Pancreas (tissue), 10 donors: ENCODE measurements around the gene SHKBP1. TPM values are rescaled to one million over a fixed set of nuclear protein-coding genes. Genes with fewer than 3 reads are reported as not detected.

Experiments
- ATAC-seq, 4 donors: fragments of 200-7000 bp; cut with Tn5 transposase; one replicate each; pipeline versions ENCODE4 v1.8.0 to v1.9.1; 2020; ENCODE audit warnings: mild to moderate bottlenecking in 4 of 4, moderate library complexity in 4 of 4
- DNase-seq, 6 donors: peaks; one replicate each; pipeline ENCODE4 v3.0.0-alpha.2; 2020
- FAIRE-seq: peaks from 2 replicates; lab custom pipeline; 2012; peaks lifted over from hg19 to GRCh38; lab: Jason Lieb, UNC
- H3K27ac ChIP-seq, 4 donors: fragments of 200-600 bp; sonication (generic); 1 replicate in 3 of 4; 2 replicates in 1 of 4; pipeline versions ENCODE4 v1.5.0 to v1.8.0; 2020
- H3K27me3 ChIP-seq, 4 donors: fragments of 200-600 bp; one replicate each; pipeline ENCODE4 v1.8.0; 2021
- H3K36me3 ChIP-seq, 3 donors: fragments of 200-600 bp; sonication (generic) in 1 of 3; one replicate each; pipeline versions ENCODE4 v1.5.0 to v1.8.0; 2020 to 2021
- H3K4me1 ChIP-seq, 3 donors: fragments of 200-600 bp; one replicate each; pipeline ENCODE4 v1.8.0; 2021
- H3K4me3 ChIP-seq, 4 donors: fragments of 200-600 bp; sonication (generic) in 2 of 4; one replicate each; pipeline versions ENCODE4 v1.5.0 to v1.8.0; 2020 to 2021
- H3K9me3 ChIP-seq, 4 donors: fragments of 200-600 bp; one replicate each; pipeline ENCODE4 v1.8.0; 2021
- WGBS, 2 donors: extraction: QIAGEN DNeasy Blood & Tissue Kit; methylation state at CpG; one replicate each; pipeline ENCODE4 v1.1.7; 2013; 5-methylcytosine and 5-hydroxymethylcytosine counted together
- intact Hi-C, 3 donors: fragments of 100-400 bp; cut with DNase I; formaldehyde crosslinking; loops; one replicate each; pipeline versions ENCODE4 v1.11.1 to v1.14.2; 2022
- polyA plus RNA-seq, 2 donors: library from polyadenylated mRNA; stranded (reverse); fragments of 200-250 nt; gene quantifications; one replicate each; pipeline ENCODE4 v1.2.3, GENCODE V29; 2013
- total RNA-seq, 6 donors: library from RNA; stranded (reverse); fragmentation: NEBNext Ultra II Directional in 4 of 6; extraction: Animal tissue kit (Norgen Biotek cat#: 25700) in 4 of 6; gene quantifications; one replicate each; pipeline versions ENCODE4 v1.2.1 to v1.2.4, GENCODE V29; 2021 to 2023
- TF ChIP-seq, protein P1 (sequence below), 4 donors: fragments of 200-600 bp; sonication (generic) in 3 of 4; IDR thresholded peaks; one replicate each; pipeline versions ENCODE4 v1.5.0 to v1.8.0; 2021; ENCODE audit warnings: antibody characterized with exemption in 4 of 4
- donor health status: healthy with polysubstance abuse.
- donor health status: DM: no; HTN: no; CAD: no; lungs with moderate emphysema.
- donor health status: DM: no; HTN: no; CAD: no.
- donor health status: control.
- donor health status: control.
- donor health status: Bipolar disorder and iron deficiency.
- donor health status: DM: yes; HTN: yes; CAD: no.
- donor health status: DM: no; HTN: no; CAD: no.
- donor health status: DM: no; HTN: no; CAD: no.
- donor health status: DM: yes; HTN: yes; CAD: no.

The SHKBP1 gene
- total and polyA plus RNA-seq, 8 donors = 18.2 to 86.2 (median 23.8) TPM

DNA sequence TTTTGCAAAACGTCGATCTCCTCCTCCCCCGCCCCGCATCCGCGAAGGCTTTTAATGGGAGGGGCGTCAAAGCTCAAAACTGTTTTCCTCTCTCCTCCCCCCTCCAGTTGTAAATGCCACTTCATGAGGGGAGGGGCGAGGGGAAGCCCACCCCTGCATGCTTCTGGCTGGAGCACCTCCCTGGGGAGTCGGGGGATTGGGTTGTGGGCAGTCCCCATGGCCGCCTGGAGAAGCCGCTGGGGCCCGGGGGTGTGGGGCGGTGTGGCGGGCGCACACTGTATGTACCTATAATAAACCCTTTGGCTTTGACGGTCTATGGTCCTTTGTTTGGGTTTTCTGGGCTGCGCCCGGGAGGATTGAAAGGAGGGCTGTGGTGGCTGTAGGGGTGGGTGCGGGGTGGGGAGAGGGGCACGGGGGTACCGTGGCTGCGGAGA lies 505 bp upstream of the SHKBP1 start:
- DNase-seq = peak in 1 of 6 donors; percentile 58
- Histone ChIP-seq H3K36me3 (peaks cover 0 to 10% (median 3%) of the 10 kb centered on the region in 3 donors), H3K4me3 (peak overlapping the region; percentile 43 to 83 (median 76)), H3K27me3 (no peaks in the 10 kb centered on the region), H3K27ac (peak overlapping the region in 1 of 4 donors; percentile 56), H3K4me1 (peaks cover 0 to 3% (median 0%) of the 10 kb centered on the region in 3 donors), H3K9me3 (no peaks in the 10 kb centered on the region)
- ATAC-seq = peak; percentile 3 to 12 (median 6)
- FAIRE-seq = no peak
- intact Hi-C loops = no loop called here
- TF ChIP-seq, protein P1, sequence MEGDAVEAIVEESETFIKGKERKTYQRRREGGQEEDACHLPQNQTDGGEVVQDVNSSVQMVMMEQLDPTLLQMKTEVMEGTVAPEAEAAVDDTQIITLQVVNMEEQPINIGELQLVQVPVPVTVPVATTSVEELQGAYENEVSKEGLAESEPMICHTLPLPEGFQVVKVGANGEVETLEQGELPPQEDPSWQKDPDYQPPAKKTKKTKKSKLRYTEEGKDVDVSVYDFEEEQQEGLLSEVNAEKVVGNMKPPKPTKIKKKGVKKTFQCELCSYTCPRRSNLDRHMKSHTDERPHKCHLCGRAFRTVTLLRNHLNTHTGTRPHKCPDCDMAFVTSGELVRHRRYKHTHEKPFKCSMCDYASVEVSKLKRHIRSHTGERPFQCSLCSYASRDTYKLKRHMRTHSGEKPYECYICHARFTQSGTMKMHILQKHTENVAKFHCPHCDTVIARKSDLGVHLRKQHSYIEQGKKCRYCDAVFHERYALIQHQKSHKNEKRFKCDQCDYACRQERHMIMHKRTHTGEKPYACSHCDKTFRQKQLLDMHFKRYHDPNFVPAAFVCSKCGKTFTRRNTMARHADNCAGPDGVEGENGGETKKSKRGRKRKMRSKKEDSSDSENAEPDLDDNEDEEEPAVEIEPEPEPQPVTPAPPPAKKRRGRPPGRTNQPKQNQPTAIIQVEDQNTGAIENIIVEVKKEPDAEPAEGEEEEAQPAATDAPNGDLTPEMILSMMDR (IDR thresholded peaks at IDR 0.05) = no peak
- 5 to 6% methylated on average over 22 of the region's 22 CpGs for WGBS, 2 donors

DNA sequence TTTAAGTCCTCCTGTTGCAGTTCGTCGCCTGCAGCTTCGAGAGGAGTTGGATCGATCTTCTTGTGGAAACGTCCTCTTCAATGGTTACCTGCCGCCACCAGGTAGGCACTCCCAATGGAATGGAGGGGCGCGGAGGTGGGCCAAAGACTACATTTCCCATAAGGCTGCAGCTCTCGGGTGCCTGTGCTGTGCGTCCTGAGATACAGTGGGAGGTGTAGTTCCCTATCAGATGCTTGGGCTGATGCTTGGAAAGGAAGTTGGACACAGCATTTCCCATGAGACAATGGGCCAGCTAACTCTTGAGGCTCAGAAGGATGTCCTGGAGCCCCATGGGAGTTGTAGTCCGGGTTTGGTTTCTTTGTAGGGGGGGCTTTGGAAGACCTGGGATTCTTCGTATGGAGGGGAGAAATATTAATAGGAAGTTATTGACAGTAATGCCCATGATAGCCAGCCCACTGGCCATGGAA lies 1.8 kb downstream of the SHKBP1 start:
- no peak for FAIRE-seq
- no peak overlapping the region for H3K27ac ChIP-seq
- intact Hi-C loops = no loop called here
- peaks cover 0 to 18% (median 3%) of the 10 kb centered on the region in 3 donors for H3K36me3 ChIP-seq
- H3K4me1 ChIP-seq = peaks cover 0 to 3% (median 0%) of the 10 kb centered on the region in 3 donors
- ATAC-seq = no peak
- 86 to 87% methylated on average over 12 of the region's 12 CpGs for WGBS, 2 donors
- DNase-seq = no peak
- no peaks in the 10 kb centered on the region for H3K27me3 ChIP-seq
- no peaks in the 10 kb centered on the region for H3K9me3 ChIP-seq
- TF ChIP-seq, protein P1 (IDR thresholded peaks at IDR 0.05) = no peak
- H3K4me3 ChIP-seq = no peak overlapping the region

DNA sequence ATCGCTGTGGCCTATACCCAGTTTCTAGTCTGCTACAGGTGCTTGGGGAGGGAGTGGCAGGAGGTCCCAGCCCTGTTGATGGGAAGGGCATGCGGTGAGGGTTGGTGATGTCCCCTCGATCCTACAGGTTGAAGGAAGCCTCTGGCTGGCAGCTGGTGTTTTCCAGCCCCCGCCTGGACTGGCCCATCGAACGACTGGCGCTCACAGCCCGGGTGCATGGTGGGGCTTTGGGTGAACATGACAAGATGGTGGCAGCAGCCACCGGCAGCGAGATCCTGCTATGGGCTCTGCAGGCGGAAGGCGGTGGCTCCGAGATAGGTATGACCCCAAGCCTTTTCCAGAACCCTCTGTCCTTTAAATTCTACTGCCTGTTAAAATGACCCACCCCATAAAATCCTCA lies 3.9 kb downstream of the SHKBP1 start:
- no peak for FAIRE-seq
- Histone ChIP-seq H3K9me3 (no peaks in the 10 kb centered on the region), H3K4me3 (no peak overlapping the region), H3K27me3 (no peaks in the 10 kb centered on the region), H3K36me3 (peaks cover 0 to 24% (median 3%) of the 10 kb centered on the region in 3 donors), H3K27ac (no peak overlapping the region), H3K4me1 (peaks cover 0 to 3% (median 0%) of the 10 kb centered on the region in 3 donors)
- ATAC-seq = no peak
- WGBS, 2 donors = 94 to 95% methylated on average over 13 of the region's 13 CpGs
- no peak for DNase-seq
- intact Hi-C loops = no loop called here
- TF ChIP-seq, protein P1 (IDR thresholded peaks at IDR 0.05) = no peak

DNA sequence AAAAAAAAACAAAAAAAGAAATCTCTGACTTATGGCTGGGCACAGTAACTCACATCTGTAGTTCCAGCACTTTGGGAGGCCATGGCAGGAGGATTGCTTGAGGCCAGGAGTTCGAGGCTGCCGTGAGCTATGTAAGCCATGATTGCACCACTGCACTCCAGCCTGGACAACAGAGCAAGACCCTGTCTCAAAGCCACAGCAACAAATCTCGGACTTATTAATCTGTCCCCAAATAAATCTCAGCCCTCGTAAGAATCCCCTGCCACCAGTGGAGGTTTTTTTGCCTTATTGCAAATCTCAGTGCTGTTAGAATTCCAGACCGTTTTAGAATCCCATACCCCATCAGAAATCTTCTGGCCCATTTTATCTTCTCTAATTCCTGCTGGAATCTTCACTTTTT lies 4.9 kb downstream of the SHKBP1 start:
- DNase-seq (no peak), ATAC-seq (no peak), FAIRE-seq (no peak)
- 93 to 96% methylated on average over 5 of the region's 5 CpGs for WGBS, 2 donors
- no peaks in the 10 kb centered on the region for H3K9me3 ChIP-seq
- H3K4me1 ChIP-seq = peaks cover 0 to 3% (median 0%) of the 10 kb centered on the region in 3 donors
- H3K4me3 ChIP-seq = no peak overlapping the region
- TF ChIP-seq, protein P1 (IDR thresholded peaks at IDR 0.05) = no peak
- H3K27ac ChIP-seq = no peak overlapping the region
- H3K36me3 ChIP-seq = peaks cover 0 to 24% (median 3%) of the 10 kb centered on the region in 3 donors
- H3K27me3 ChIP-seq = no peaks in the 10 kb centered on the region
- intact Hi-C loops = no loop called here

DNA sequence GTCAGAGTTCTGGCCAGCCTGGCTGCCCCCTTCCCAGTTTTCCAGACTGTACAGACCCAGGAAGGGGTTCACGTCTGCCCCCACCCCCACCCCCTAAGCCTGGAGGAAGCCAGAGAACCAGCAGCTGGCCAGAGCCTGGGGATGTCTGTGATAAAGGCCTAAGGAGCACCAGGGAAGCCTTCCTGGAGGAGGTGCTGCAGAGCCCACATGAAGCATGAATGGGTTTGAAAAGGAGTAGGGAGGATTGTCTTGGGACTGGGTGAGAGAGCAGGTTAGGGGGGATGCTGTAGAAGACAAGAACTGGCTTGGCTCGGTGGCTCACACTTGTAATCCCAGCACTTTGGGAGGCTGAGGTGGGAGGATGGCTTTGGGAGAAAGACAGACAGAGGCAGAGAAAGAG lies 5.8 kb downstream of the SHKBP1 start:
- intact Hi-C loops = no loop called here
- 78 to 83% methylated on average over 2 of the region's 2 CpGs for WGBS, 2 donors
- H3K27ac ChIP-seq = no peak overlapping the region
- no peaks in the 10 kb centered on the region for H3K9me3 ChIP-seq
- H3K27me3 ChIP-seq = no peaks in the 10 kb centered on the region
- no peak overlapping the region for H3K4me3 ChIP-seq
- no peak for DNase-seq
- peaks cover 0 to 2% (median 0%) of the 10 kb centered on the region in 3 donors for H3K4me1 ChIP-seq
- peaks cover 0 to 24% (median 3%) of the 10 kb centered on the region in 3 donors for H3K36me3 ChIP-seq
- ATAC-seq = no peak
- TF ChIP-seq, protein P1 (IDR thresholded peaks at IDR 0.05) = no peak
- FAIRE-seq = no peak
